OCI-LY7 (cell line): ENCODE measurements around the gene CTCF. TPM values are rescaled to one million over a fixed set of nuclear protein-coding genes. Genes with fewer than 3 reads are reported as not detected.

Source experiments
- BruUV-seq: library from RNA; stranded (reverse); fragments of 400-500 nt; replicated peaks from 2 replicates; lab custom pipeline; 2021; lab: Mats Ljungman, UMichigan
- CTCF ChIA-PET: fragments of 300-600 bp; sonication (Branson Sonifier 250); formaldehyde crosslinking; loops from one replicate; lab custom pipeline; 2022; ENCODE audit warnings: antibody characterized with exemption; ENCODE audit not compliant: unreplicated experiment; lab: Charles Lee
- POLR2A ChIA-PET: fragments of 300-600 bp; sonication (Branson Sonifier 250); formaldehyde crosslinking; loops from one replicate; lab custom pipeline; 2022; ENCODE audit warnings: antibody characterized with exemption; lab: Charles Lee
- DNase-seq: peaks from one replicate; pipeline ENCODE4 v3.0.0-alpha.2; 2015; ENCODE audit warnings: low spot score
- H2AFZ ChIP-seq: fragments of 200-600 bp; sonication (generic), shearing (Covaris generic); 2 replicates; pipeline ENCODE4 v1.6.1; 2014; ENCODE audit warnings: mild to moderate bottlenecking, antibody characterized with exemption, low read length, moderate library complexity
- H3K27ac ChIP-seq: fragments of 200-600 bp; sonication (generic); 2 replicates; pipeline ENCODE4 v1.5.1; 2014; ENCODE audit warnings: mixed run types, low read depth, mild to moderate bottlenecking, moderate library complexity, low read length, inconsistent platforms; ENCODE audit not compliant: poor library complexity, severe bottlenecking
- H3K36me3 ChIP-seq: fragments of 200-600 bp; sonication (generic); 2 replicates; pipeline ENCODE4 v1.6.1; 2014; ENCODE audit warnings: mild to moderate bottlenecking, antibody characterized with exemption, low read length, moderate library complexity, mixed read lengths; ENCODE audit not compliant: insufficient read depth
- H3K4me1 ChIP-seq: fragments of 200-600 bp; sonication (generic); 2 replicates; pipeline ENCODE4 v1.5.1; 2014; ENCODE audit warnings: mild to moderate bottlenecking, low read length; ENCODE audit not compliant: insufficient read depth, poor library complexity, severe bottlenecking
- H3K4me2 ChIP-seq: fragments of 200-600 bp; sonication (generic); 2 replicates; pipeline ENCODE4 v1.6.1; 2014; ENCODE audit warnings: mild to moderate bottlenecking, low read length
- H3K4me3 ChIP-seq: fragments of 200-600 bp; sonication (generic); 2 replicates; pipeline ENCODE4 v1.5.1; 2014; ENCODE audit warnings: mild to moderate bottlenecking, low read depth, low read length; ENCODE audit not compliant: poor library complexity, severe bottlenecking
- H3K79me2 ChIP-seq: fragments of 200-600 bp; sonication (generic); 2 replicates; pipeline ENCODE4 v1.6.1; 2016; ENCODE audit warnings: low read depth, mild to moderate bottlenecking, low read length, moderate library complexity, mixed read lengths; ENCODE audit not compliant: insufficient read depth
- H3K9me2 ChIP-seq: fragments of 200-600 bp; sonication (generic); 2 replicates; pipeline ENCODE4 v1.6.1; 2016; ENCODE audit warnings: mild to moderate bottlenecking, low read length, mixed read lengths; ENCODE audit not compliant: insufficient read depth
- H3K9me3 ChIP-seq: fragments of 200-600 bp; sonication (generic); 2 replicates; pipeline ENCODE4 v1.6.1; 2014; ENCODE audit warnings: mild to moderate bottlenecking, mixed run types, low read length, mixed read lengths
- H4K20me1 ChIP-seq: fragments of 200-600 bp; sonication (generic); 2 replicates; pipeline ENCODE4 v1.6.1; 2014; ENCODE audit warnings: mild to moderate bottlenecking, antibody characterized with exemption, low read length, moderate library complexity, mixed read lengths; ENCODE audit not compliant: insufficient read depth
- CTCF ChIP-seq: fragments of 200-600 bp; sonication (generic); conservative IDR thresholded peaks from 2 replicates; pipeline ENCODE4 v1.5.1; 2014; ENCODE audit warnings: mild to moderate bottlenecking, antibody characterized with exemption, low read length, moderate library complexity, mixed read lengths
- EZH2phosphoT487 ChIP-seq: fragments of 200-600 bp; sonication (generic); IDR thresholded peaks from 2 replicates; pipeline ENCODE4 v1.6.1; 2018; ENCODE audit warnings: low read depth, borderline replicate concordance, mild to moderate bottlenecking, mixed run types, antibody characterized with exemption, low read length, moderate library complexity, mixed read lengths
- intact Hi-C: fragments of 100-400 bp; cut with micrococcal nuclease; formaldehyde crosslinking; loops from one replicate; pipeline ENCODE4 v1.10.0; 2022; ENCODE audit not compliant: unreplicated experiment
- total RNA-seq, 2 experiments: library from RNA; depleted of rRNA in 1 of 2; stranded (reverse); fragments of >200 nt in 1 of 2; shearing (Covaris generic) in 1 of 2; gene quantifications; 2 replicates each; pipeline ENCODE4 v1.2.3, GENCODE V29; 2014 to 2022

The CTCF gene
- total RNA-seq, 2 experiments from 2014 or later = 70.6 to 83.5 TPM

- H3K36me3 ChIP-seq = peaks cover 69% of the 10 kb centered on the region
Observed at GRCh38 chr16:67649494-67649931, 87.2 kb downstream of the CTCF start.

GRCh38 chr16:67650023-67650422 is 87.7 kb downstream of the CTCF start:
- no peak overlapping the region for H2AFZ ChIP-seq
- no peak for DNase-seq
- H3K27ac ChIP-seq = no peak overlapping the region
- intact Hi-C loops = no loop called here
- no peak overlapping the region for H3K4me2 ChIP-seq
- H3K4me3 ChIP-seq = no peak overlapping the region
- no peaks in the 10 kb centered on the region for H3K9me3 ChIP-seq
- CTCF ChIA-PET = no interaction called here
- no peaks in the 10 kb centered on the region; the same call in 1 of the 2 replicates for H4K20me1 ChIP-seq
- no TSS peak for BruUV-seq
- POLR2A ChIA-PET = interaction anchor here (1.6 kb wide), 1 partner anchor 10 kb away, joined by 4 read pairs; the partner anchor contains the start of gene ACD
- no peaks in the 10 kb centered on the region for H3K9me2 ChIP-seq
- peaks cover 14% of the 10 kb centered on the region; the same call in 1 of the 2 replicates for H3K79me2 ChIP-seq
- TF ChIP-seq EZH2phosphoT487 = no peak
- no peak for TF ChIP-seq CTCF
- peaks cover 74% of the 10 kb centered on the region for H3K36me3 ChIP-seq
- H3K4me1 ChIP-seq = peaks cover 16% of the 10 kb centered on the region

More at GRCh38 chr16:67649494-67649931, 87.2 kb downstream of the CTCF start:
- H2AFZ ChIP-seq = no peak overlapping the region
- peaks cover 17% of the 10 kb centered on the region for H3K4me1 ChIP-seq
- TF ChIP-seq EZH2phosphoT487 (no peak), CTCF (no peak)
- H3K79me2 ChIP-seq = peaks cover 14% of the 10 kb centered on the region; the same call in 1 of the 2 replicates
- POLR2A ChIA-PET = no interaction called here
- H3K27ac ChIP-seq = no peak overlapping the region
- no peak for DNase-seq
- intact Hi-C loops = no loop called here
- H3K4me2 ChIP-seq = no peak overlapping the region
- H3K9me3 ChIP-seq = no peaks in the 10 kb centered on the region
- no peaks in the 10 kb centered on the region for H3K9me2 ChIP-seq
- H3K4me3 ChIP-seq = no peak overlapping the region
- CTCF ChIA-PET = no interaction called here
- no peaks in the 10 kb centered on the region; the same call in 1 of the 2 replicates for H4K20me1 ChIP-seq
- TSS peak; percentile 53 for BruUV-seq

- Histone ChIP-seq H3K27ac (no peak overlapping the region), H3K36me3 (peaks cover 84% of the 10 kb centered on the region), H3K9me2 (no peaks in the 10 kb centered on the region), H2AFZ (no peak overlapping the region), H3K9me3 (no peaks in the 10 kb centered on the region), H3K4me2 (no peak overlapping the region), H3K4me1 (peaks cover 8% of the 10 kb centered on the region), H4K20me1 (no peaks in the 10 kb centered on the region; the same call in 1 of the 2 replicates), H3K79me2 (peaks cover 5% of the 10 kb centered on the region; the same call in 1 of the 2 replicates), H3K4me3 (no peak overlapping the region)
- CTCF ChIA-PET = no interaction called here
- POLR2A ChIA-PET = interaction anchor here (1.6 kb wide), 1 partner anchor 9 kb away, joined by 4 read pairs; the partner anchor contains the start of gene ACD
- TF ChIP-seq EZH2phosphoT487 (no peak), CTCF (no peak)
- DNase-seq = no peak
- no TSS peak for BruUV-seq
- intact Hi-C loops = no loop called here
Observed at GRCh38 chr16:67651039-67651438, 88.7 kb downstream of the CTCF start.
